ENCODE measurements around the gene NRP2. TPM values are rescaled to one million over a fixed set of nuclear protein-coding genes. Genes with fewer than 3 reads are reported as not detected.

The NRP2 gene
- total and polyA plus RNA-seq, 2 of the 13 experiments (the other 11 are each of a cell fraction or from before 2014, with no cell fraction given): 0.65 to 1.4 TPM

- ATAC-seq (no peak), FAIRE-seq (no peak), DNase-seq (ENCODE audit: low spot score) (no peak)
- 71% methylated on average over 8 of the region's 8 CpGs for whole genome bisulfite sequencing (ENCODE audit: low lambda C conversion rate)
- Histone ChIP-seq H4K20me1 (ENCODE audit: insufficient read depth, low read length) (no peaks in the 10 kb centered on the region), H3K4me1 (ENCODE audit: insufficient read depth, low read length) (peaks cover 59% of the 10 kb centered on the region), H3K27me3 (ENCODE audit: control insufficient read depth in 1 of 2, insufficient read depth in 2 of 2, low read length in 2 of 2) (no peaks in the 10 kb centered on the region), H3K36me3 (replicated peaks in 1 of 2; ENCODE audit: control insufficient read depth in 1 of 2, insufficient read depth in 2 of 2, low read length in 2 of 2) (no peaks in the 10 kb centered on the region), H3K9ac (ENCODE audit: insufficient read depth, low read depth, low read length) (no peak overlapping the region), H3K9me3 (ENCODE audit: low read length) (no peaks in the 10 kb centered on the region), H3K4me2 (ENCODE audit: low read depth, low read length) (no peak overlapping the region), H2AFZ (ENCODE audit: low read length) (no peak overlapping the region), H3K27ac (ENCODE audit: extremely low read length, insufficient read depth, low read length) (peak overlapping the region; percentile 20), H3K4me3 (replicated peaks in 1 of 3; ENCODE audit: insufficient read depth in 1 of 3, low read depth in 2 of 3, low read length in 3 of 3) (no peak overlapping the region), H3K79me2 (ENCODE audit: insufficient read depth, low read length) (no peaks in the 10 kb centered on the region)
- intact Hi-C loops (cut with micrococcal nuclease; ENCODE audit: unreplicated experiment): no loop called here
- in situ Hi-C loops (cut with HindIII; ENCODE audit: extremely low pct_ligation_motif_present, low pct_unique_long_range_greater_than_20kb): no loop called here
- ChIA-PET CTCF (ENCODE audit: low intra/inter-chr PET ratio, low total read pairs) (no interaction called here), POLR2A (interaction anchor here (1.2 kb wide), 1 partner anchor 15 kb away, joined by 5 read pairs; no protein-coding TSS in a partner anchor)
- BruUV-seq (replicated peaks): no TSS peak
- TF ChIP-seq ZNF879 (CRISPR knock-in tag; IDR thresholded peaks at IDR 0.05) (no peak), FIP1L1 (IDR thresholded peaks at IDR 0.05; ENCODE audit: borderline replicate concordance, insufficient read depth, low read depth, low read length) (no peak), ZMYM3 (CRISPR knock-in tag; IDR thresholded peaks at IDR 0.05) (peak; percentile 71), TARDBP (CRISPR knock-in tag; IDR thresholded peaks at IDR 0.05) (no peak), TBP (CRISPR knock-in tag; IDR thresholded peaks at IDR 0.05) (no peak), PLSCR1 (CRISPR knock-in tag; IDR thresholded peaks at IDR 0.05; ENCODE audit: borderline replicate concordance) (no peak), ZFP36 (IDR thresholded peaks at IDR 0.05; ENCODE audit: borderline replicate concordance, low read depth, low read length, partially characterized antibody) (peak; percentile 61), E2F1 (CRISPR knock-in tag; IDR thresholded peaks at IDR 0.05) (no peak), CEBPG (CRISPR knock-in tag; IDR thresholded peaks at IDR 0.05) (no peak), PRDM4 (CRISPR knock-in tag; IDR thresholded peaks at IDR 0.05; ENCODE audit: borderline replicate concordance) (no peak), ZIK1 (CRISPR knock-in tag; IDR thresholded peaks at IDR 0.05; ENCODE audit: borderline replicate concordance, low read depth) (0 out of 2 replicates have a peak, but pooled peaks have one; percentile 17), NCOA2 (CRISPR knock-in tag; IDR thresholded peaks at IDR 0.05) (no peak), HDAC2 (CRISPR knock-in tag; IDR thresholded peaks at IDR 0.05) (no peak), ZKSCAN8 (CRISPR knock-in tag; IDR thresholded peaks at IDR 0.05; ENCODE audit: borderline replicate concordance) (no peak), FOXA1 (IDR thresholded peaks at IDR 0.05) (no peak), FOXA1 (CRISPR knock-in tag; IDR thresholded peaks at IDR 0.05) (no peak), SALL2 (CRISPR knock-in tag; IDR thresholded peaks at IDR 0.05) (0 out of 2 replicates have a peak, but pooled peaks have one; percentile 27)
- TF ChIP-seq, protein P1, sequence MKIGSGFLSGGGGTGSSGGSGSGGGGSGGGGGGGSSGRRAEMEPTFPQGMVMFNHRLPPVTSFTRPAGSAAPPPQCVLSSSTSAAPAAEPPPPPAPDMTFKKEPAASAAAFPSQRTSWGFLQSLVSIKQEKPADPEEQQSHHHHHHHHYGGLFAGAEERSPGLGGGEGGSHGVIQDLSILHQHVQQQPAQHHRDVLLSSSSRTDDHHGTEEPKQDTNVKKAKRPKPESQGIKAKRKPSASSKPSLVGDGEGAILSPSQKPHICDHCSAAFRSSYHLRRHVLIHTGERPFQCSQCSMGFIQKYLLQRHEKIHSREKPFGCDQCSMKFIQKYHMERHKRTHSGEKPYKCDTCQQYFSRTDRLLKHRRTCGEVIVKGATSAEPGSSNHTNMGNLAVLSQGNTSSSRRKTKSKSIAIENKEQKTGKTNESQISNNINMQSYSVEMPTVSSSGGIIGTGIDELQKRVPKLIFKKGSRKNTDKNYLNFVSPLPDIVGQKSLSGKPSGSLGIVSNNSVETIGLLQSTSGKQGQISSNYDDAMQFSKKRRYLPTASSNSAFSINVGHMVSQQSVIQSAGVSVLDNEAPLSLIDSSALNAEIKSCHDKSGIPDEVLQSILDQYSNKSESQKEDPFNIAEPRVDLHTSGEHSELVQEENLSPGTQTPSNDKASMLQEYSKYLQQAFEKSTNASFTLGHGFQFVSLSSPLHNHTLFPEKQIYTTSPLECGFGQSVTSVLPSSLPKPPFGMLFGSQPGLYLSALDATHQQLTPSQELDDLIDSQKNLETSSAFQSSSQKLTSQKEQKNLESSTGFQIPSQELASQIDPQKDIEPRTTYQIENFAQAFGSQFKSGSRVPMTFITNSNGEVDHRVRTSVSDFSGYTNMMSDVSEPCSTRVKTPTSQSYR (CRISPR knock-in tag; IDR thresholded peaks at IDR 0.05; ENCODE audit: borderline replicate concordance): no peak
These were observed 21.3 kb downstream of the NRP2 start for GRCh38 chr2:205703471-205704126.
